ENCODE data around the gene ESCO1.
"Not testable (repeated sequence)": the region's sequence is repeated elsewhere in the genome, so short reads cannot be mapped to it uniquely, and the experiment has no call there.

Gene ESCO1

DNA sequence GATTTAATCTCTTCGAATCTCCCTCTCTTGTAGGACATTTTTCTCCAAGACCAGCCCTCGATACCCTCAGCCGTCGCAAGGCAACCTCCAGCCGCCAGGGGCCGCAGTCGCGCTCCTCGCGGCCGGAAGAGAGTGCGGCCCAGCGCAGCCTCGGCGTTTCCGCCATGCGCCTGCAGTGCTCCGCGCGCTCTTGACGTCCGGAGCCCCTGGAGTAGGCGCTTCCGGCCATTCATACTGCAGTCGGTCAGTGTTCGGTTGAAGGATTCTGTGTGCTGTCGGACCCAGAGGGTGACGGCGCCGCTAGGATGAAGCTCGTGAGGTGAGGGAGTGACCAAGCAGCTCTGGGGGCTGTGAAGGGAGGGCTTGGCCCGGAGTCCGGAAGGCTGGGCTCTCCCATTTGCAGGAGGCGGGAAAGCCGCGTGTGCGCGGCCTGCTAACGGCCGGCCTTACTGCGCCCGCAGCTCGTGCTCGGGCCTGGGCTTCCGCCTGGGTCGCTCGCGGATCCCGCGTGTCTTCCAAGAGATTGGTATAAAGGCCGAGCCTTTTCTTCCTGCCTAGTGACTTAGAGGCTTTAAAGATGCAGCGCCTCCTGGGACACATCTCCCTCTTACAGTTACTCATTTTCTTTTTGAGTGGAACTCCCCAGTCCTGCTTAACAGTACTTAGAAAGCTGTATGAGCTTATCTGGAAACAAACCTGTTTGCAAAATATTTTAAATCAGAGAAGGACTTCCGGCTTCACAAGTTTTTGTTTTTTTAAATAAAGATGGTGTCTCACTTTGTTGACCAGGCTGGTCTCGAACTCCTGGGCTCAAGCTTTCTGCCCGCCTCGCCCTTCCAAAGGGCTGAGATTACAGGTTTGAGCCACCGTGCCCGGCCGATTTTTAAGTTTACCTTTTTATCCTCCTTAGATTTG is 11.9 kb upstream of the ESCO1 start, which contains the start of gene SNRPD1:
Gene SNRPD1 (plus strand): TSS at position 190 of the 915 bp plus-strand sequence. CDS start 116 bp downstream, at position 306.
- Histone ChIP-seq H3K27me3 (ENCODE audit: control insufficient read depth, insufficient read depth, low read length, poor library complexity, severe bottlenecking) (no peaks in the 10 kb centered on the region), H3K27ac (ENCODE audit: insufficient read depth, low read depth, low read length, poor library complexity, severe bottlenecking) (peak within 1 kb of the TSS; percentile 84), H3K4me3 (ENCODE audit: insufficient read depth, low read depth, low read length) (peak within 1 kb of the TSS; percentile 69), H3K36me3 (ENCODE audit: control insufficient read depth, insufficient read depth, low read length) (peaks cover 6% of the 10 kb centered on the region), H3K4me1 (ENCODE audit: control insufficient read depth, insufficient read depth, low read length) (no peaks in the 10 kb centered on the region), H3K9me3 (ENCODE audit: control insufficient read depth, low read length) (no peaks in the 10 kb centered on the region)
- 2% methylated on average over 59 of the region's 59 CpGs for WGBS, 2 experiments

DNA sequence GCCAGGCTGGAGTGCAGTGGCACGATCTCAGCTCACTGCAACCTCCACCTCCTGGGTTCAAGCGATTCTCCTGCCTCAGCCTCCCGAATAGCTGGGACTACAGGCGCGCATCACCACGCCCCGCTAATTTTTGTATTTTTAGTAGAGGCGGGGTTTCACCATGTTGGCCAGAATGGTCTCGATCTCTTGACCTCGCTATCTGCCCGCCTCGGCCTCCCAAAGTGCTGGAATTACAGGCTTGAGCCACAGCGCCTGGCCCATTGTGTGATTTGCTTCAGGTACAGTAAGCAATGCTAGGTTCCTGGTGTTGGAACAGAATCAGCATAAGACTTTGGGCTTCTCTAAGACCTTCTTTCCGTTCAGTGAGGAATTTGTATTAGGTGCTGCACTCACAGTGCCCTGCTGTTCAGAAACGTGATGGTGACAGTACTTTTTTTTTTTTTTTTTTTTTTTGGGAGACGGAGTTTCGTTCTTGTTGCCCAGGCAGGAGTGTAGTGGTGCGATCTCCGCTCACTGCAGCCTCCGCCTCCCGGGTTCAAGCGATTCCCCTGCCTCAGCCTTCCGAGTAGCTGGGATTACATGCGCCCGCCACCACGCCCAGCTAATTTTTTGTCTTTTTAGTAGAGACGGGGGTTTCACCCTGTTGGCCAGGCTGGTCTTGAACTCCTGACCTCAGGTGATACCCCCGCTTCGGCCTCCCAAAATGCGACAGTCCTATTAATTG is 11.1 kb upstream of the ESCO1 start:
- H3K27ac ChIP-seq (ENCODE audit: insufficient read depth, low read depth, low read length, poor library complexity, severe bottlenecking); H3K9me3 ChIP-seq (ENCODE audit: control insufficient read depth, low read length); H3K36me3 ChIP-seq (ENCODE audit: control insufficient read depth, insufficient read depth, low read length); H3K27me3 ChIP-seq (ENCODE audit: control insufficient read depth, insufficient read depth, low read length, poor library complexity, severe bottlenecking); H3K4me1 ChIP-seq (ENCODE audit: control insufficient read depth, insufficient read depth, low read length): not testable (repeated sequence)
- H3K4me3 ChIP-seq (ENCODE audit: insufficient read depth, low read depth, low read length) = peak overlapping the region; percentile 69
- WGBS, 2 experiments = 79 to 80% methylated on average over 30 of the region's 30 CpGs

DNA sequence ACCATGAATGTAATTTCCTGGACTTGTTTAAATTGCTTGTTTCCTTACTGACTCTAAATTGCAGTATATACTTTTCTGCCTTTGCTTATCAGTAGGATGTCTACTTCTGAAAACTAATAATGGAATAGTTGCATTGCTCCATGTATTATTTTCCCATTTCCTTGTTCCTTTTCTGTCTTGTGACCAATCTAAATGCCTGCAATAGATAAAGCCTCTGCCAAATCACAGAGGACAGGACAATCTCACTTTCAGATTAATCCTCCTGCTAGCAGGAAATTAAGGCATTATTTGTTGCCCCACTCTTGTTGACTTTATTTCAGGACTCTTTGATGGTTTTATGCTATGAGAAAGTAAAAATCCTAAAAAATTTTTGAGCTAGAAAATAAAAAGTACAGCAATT is 4.7 kb upstream of the ESCO1 start:
- Histone ChIP-seq H3K27ac (ENCODE audit: insufficient read depth, low read depth, low read length, poor library complexity, severe bottlenecking) (no peak overlapping the region), H3K27me3 (ENCODE audit: control insufficient read depth, insufficient read depth, low read length, poor library complexity, severe bottlenecking) (no peaks in the 10 kb centered on the region), H3K4me3 (ENCODE audit: insufficient read depth, low read depth, low read length) (no peak overlapping the region)

DNA sequence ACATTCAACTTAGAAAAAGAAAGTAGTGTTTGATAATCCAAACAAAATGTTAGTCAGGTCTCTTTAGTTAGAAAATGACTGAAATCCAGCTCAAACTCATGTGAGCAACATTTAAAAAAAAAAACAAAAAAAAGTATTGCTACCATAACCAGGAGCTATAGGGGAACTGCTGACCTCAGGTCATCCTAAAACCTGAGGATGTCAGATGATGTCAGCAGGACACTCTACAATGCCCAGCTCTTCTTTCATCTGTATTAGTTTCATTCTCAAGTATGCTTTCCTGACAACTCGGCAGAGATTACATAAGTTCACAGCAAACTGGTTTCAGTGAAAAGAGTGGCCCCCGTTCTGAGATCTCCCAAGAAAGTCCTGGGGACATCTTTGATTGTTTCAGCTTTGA is 4.2 kb upstream of the ESCO1 start:
- WGBS, 2 experiments = 84 to 93% methylated on average over 2 of the region's 2 CpGs
- H3K4me1 ChIP-seq (ENCODE audit: control insufficient read depth, insufficient read depth, low read length) = no peaks in the 10 kb centered on the region
- no peaks in the 10 kb centered on the region for H3K36me3 ChIP-seq (ENCODE audit: control insufficient read depth, insufficient read depth, low read length)
- H3K27me3 ChIP-seq (ENCODE audit: control insufficient read depth, insufficient read depth, low read length, poor library complexity, severe bottlenecking) = no peaks in the 10 kb centered on the region
- H3K4me3 ChIP-seq (ENCODE audit: insufficient read depth, low read depth, low read length) = no peak overlapping the region
- no peak overlapping the region for H3K27ac ChIP-seq (ENCODE audit: insufficient read depth, low read depth, low read length, poor library complexity, severe bottlenecking)
- no peaks in the 10 kb centered on the region for H3K9me3 ChIP-seq (ENCODE audit: control insufficient read depth, low read length)

More for the DNA sequence above, 4.7 kb upstream of the ESCO1 start:
- no peaks in the 10 kb centered on the region for H3K9me3 ChIP-seq (ENCODE audit: control insufficient read depth, low read length)
- H3K4me1 ChIP-seq (ENCODE audit: control insufficient read depth, insufficient read depth, low read length) = no peaks in the 10 kb centered on the region
- no peaks in the 10 kb centered on the region for H3K36me3 ChIP-seq (ENCODE audit: control insufficient read depth, insufficient read depth, low read length)

DNA sequence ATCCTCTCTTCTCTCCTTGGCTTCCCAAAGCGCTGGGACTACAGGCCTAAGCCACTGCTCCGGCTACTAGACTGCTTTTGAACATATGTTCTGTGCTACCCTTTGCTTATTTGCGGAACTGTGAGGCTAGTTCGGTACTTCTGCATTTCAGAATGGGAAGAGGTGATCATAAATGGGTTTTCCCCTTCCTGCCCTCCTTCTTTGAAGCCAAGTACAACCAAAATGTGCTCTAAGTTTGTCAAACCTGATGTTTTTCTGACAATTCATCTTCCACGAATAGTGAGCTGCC is 1.7 kb upstream of the ESCO1 start:
- Histone ChIP-seq H3K36me3 (ENCODE audit: control insufficient read depth, insufficient read depth, low read length) (no peaks in the 10 kb centered on the region), H3K27ac (ENCODE audit: insufficient read depth, low read depth, low read length, poor library complexity, severe bottlenecking) (no peak overlapping the region), H3K27me3 (ENCODE audit: control insufficient read depth, insufficient read depth, low read length, poor library complexity, severe bottlenecking) (no peaks in the 10 kb centered on the region), H3K4me1 (ENCODE audit: control insufficient read depth, insufficient read depth, low read length) (peaks cover 6% of the 10 kb centered on the region), H3K9me3 (ENCODE audit: control insufficient read depth, low read length) (no peaks in the 10 kb centered on the region), H3K4me3 (ENCODE audit: insufficient read depth, low read depth, low read length) (no peak overlapping the region)
- 94 to 96% methylated on average over 5 of the region's 5 CpGs for WGBS, 2 experiments

DNA sequence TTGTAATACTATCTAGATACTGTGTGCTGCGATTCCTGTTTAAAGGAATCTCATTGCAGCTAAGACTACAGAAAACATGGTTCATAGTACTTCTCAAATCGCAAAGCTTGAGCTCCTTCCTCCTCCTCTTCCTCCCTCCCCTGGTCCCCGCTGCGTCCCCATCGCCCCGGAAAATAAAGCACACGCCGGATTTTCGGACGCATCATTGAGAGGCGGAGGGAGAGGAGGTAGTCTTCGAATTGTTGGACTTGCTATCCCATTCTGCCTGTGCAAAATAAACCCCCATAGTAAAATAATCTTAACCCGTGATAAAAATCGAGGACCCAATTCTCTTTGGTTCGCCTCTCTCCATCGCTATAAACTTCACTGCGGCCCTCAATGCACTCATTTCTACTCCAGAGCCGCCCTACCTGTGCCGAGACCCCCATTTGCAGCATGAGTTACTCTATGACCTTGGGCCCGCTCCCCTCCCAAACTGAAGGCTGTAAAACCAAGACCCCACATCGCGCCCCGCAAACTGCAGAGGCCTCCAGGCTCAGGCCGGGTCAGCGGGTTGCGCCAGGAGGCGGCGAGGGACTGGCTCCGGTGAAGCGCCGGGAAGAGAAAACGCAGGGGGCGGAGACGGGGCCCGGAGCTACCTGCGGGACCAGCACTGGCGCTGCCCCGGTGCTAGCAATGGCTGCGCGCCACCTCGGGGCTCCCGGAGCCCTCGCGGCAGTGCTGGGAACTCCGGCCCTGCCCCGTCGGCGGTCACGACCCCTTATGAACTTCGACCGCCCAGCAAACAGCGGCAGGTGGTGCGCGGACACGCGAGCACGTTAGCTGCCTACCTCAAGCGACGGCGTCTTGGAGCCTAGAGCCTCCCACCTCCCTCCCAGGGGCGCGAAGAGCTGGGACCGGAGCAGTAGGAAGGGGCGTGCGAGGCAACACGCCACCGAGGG is 649 bp downstream of the ESCO1 start:
- Histone ChIP-seq H3K9me3 (ENCODE audit: control insufficient read depth, low read length) (no peaks in the 10 kb centered on the region), H3K27me3 (ENCODE audit: control insufficient read depth, insufficient read depth, low read length, poor library complexity, severe bottlenecking) (no peaks in the 10 kb centered on the region)
- WGBS, 2 experiments = 0% methylated on average over 67 of the region's 67 CpGs

DNA sequence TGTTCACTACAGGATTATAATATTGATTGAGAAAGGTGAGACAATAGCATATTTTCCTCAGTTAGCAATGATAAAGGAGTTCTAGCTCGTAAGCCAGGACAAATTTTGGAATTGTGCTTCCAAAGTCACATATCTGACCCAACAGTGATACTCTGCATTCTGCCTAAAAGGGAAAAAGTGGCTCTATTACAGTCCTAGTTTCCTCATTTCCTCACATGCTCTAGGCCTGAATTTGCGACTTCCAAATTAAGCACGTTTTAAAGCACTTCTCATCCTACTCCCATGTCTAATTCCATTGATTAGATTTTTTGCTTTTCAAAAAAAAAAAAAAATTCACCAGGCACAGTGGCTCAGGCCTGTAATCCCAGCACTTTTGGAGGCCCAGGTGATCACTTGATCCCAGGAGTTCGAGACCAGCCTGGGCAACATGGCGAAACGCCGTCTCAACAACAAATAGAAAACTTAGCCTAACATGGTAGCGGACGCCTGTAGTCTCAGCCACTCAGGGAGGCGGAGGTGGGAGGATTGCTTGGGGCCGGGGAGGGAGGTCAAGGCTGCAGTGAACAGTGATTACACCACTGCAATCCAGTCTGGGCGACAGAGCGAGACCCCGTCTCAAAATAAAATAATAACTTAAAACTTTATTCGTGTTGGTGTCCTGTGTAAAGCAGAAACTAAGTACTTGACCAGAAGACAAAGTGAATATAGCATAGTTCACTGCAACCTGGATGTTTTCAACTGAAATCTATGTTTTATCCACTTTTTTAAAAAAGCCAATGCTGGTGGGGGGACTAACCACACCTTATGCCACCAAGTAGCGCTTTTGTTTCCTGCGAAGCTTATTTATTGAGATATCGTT is 1.5 kb downstream of the ESCO1 start:
- H3K27ac ChIP-seq (ENCODE audit: insufficient read depth, low read depth, low read length, poor library complexity, severe bottlenecking) = no peak overlapping the region
- H3K36me3 ChIP-seq (ENCODE audit: control insufficient read depth, insufficient read depth, low read length) = peaks cover under 1% of the 10 kb centered on the region
- WGBS, 2 experiments = 59 to 60% methylated on average over 16 to 18 of the region's 18 CpGs

More for the DNA sequence above, 649 bp downstream of the ESCO1 start:
- Histone ChIP-seq H3K4me3 (ENCODE audit: insufficient read depth, low read depth, low read length) (peak overlapping the region; percentile 94), H3K36me3 (ENCODE audit: control insufficient read depth, insufficient read depth, low read length) (no peaks in the 10 kb centered on the region), H3K4me1 (ENCODE audit: control insufficient read depth, insufficient read depth, low read length) (peaks cover 6% of the 10 kb centered on the region), H3K27ac (ENCODE audit: insufficient read depth, low read depth, low read length, poor library complexity, severe bottlenecking) (peak overlapping the region; percentile 94)

DNA sequence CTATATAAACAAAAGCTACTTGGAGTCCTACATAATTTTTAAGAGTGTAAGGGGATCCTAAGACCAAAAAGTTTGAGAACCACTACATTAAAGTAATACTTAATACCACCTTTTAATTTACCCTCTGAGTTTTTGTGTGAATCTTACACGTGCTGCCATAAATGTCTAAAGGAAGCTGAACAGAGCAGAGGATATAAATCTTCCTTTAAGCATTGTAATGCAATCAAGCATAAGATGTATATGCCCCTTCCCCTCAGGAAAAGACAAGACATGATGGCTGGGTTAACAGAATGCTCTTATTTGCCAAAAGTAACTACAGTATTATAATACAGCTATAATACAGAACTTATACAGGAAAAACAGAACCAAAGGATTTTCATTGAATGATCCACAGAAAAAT is 2.9 kb downstream of the ESCO1 start:
- H3K4me1 ChIP-seq (ENCODE audit: control insufficient read depth, insufficient read depth, low read length) = peaks cover 6% of the 10 kb centered on the region
- H3K36me3 ChIP-seq (ENCODE audit: control insufficient read depth, insufficient read depth, low read length) = peaks cover 3% of the 10 kb centered on the region
- 73 to 100% methylated on average over 1 of the region's 1 CpG for WGBS, 2 experiments
- H3K4me3 ChIP-seq (ENCODE audit: insufficient read depth, low read depth, low read length) = no peak overlapping the region
- no peak overlapping the region for H3K27ac ChIP-seq (ENCODE audit: insufficient read depth, low read depth, low read length, poor library complexity, severe bottlenecking)
- no peaks in the 10 kb centered on the region for H3K27me3 ChIP-seq (ENCODE audit: control insufficient read depth, insufficient read depth, low read length, poor library complexity, severe bottlenecking)
- H3K9me3 ChIP-seq (ENCODE audit: control insufficient read depth, low read length) = peaks cover 3% of the 10 kb centered on the region

More for the DNA sequence above, 1.5 kb downstream of the ESCO1 start:
- peaks cover under 1% of the 10 kb centered on the region for H3K9me3 ChIP-seq (ENCODE audit: control insufficient read depth, low read length)
- no peaks in the 10 kb centered on the region for H3K27me3 ChIP-seq (ENCODE audit: control insufficient read depth, insufficient read depth, low read length, poor library complexity, severe bottlenecking)
- H3K4me1 ChIP-seq (ENCODE audit: control insufficient read depth, insufficient read depth, low read length) = peaks cover 6% of the 10 kb centered on the region
- peak overlapping the region; percentile 94 for H3K4me3 ChIP-seq (ENCODE audit: insufficient read depth, low read depth, low read length)

DNA sequence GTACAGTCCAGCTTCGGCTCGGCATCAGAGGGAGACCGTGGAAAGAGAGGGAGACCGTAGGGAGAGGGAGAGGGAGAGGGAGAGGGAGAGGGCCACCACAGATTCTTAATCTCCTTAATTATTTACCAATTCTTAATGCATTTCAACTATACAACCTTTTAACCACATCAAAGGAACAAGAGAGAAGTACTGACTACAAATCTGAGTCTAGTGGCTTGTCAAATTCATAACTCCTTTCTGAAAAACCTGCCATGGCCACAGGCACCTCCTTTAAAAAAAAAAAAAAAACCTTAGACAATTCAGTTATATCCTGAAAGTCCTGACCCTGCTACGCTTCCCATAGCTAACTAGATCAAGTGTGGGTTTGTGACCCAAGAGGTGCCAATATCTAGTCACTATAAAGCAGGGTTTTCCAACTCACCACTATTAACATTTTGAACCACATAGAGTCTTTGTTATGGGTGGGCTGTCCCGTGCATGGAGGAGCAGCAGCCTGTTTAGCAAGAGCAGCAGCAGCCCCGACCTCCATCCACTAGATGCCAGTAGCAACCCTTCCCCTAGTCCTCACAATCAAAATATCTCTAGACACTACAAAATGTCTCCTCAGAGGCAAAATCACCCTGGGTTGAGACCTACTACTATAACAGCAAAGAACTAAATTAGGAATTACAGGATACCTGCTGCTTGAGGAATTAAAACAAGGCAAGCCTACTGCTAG is 6.8 kb downstream of the ESCO1 start:
- Histone ChIP-seq H3K27ac (ENCODE audit: insufficient read depth, low read depth, low read length, poor library complexity, severe bottlenecking) (no peak overlapping the region), H3K36me3 (ENCODE audit: control insufficient read depth, insufficient read depth, low read length) (peaks cover 3% of the 10 kb centered on the region), H3K9me3 (ENCODE audit: control insufficient read depth, low read length) (peaks cover 3% of the 10 kb centered on the region), H3K4me3 (ENCODE audit: insufficient read depth, low read depth, low read length) (no peak overlapping the region), H3K27me3 (ENCODE audit: control insufficient read depth, insufficient read depth, low read length, poor library complexity, severe bottlenecking) (no peaks in the 10 kb centered on the region), H3K4me1 (ENCODE audit: control insufficient read depth, insufficient read depth, low read length) (no peaks in the 10 kb centered on the region)
- 97 to 98% methylated on average over 3 of the region's 7 CpGs for WGBS, 2 experiments

All from ectodermal cell (in vitro differentiated cells).